Natural killer cell treated with Interleukin-12 subunit alpha and Interleukin-12 subunit beta and Interleukin-15 and Interleukin-18, amount 100 ng/mL, for 72 hours (primary cell): ENCODE data around the gene SUPT20H. TPM values are rescaled to one million over a fixed set of nuclear protein-coding genes. Genes with fewer than 3 reads are reported as not detected.

Experiments
- ATAC-seq, 2 donors: fragments of 150-1000 bp; cut with Tn5 transposase in 1 of 2; sonication (Bioruptor Pico), chemical (Tn5 transposase) in 1 of 2; 2 replicates each; pipeline ENCODE4 v1.10.0; 2021
- DNase-seq: peaks from one replicate; pipeline ENCODE4 v3.0.0; 2022; ENCODE audit warnings: low spot score
- H3K27ac Mint-ChIP-seq, 2 donors: 1 replicate in 1 of 2; 2 replicates in 1 of 2; pipeline ENCODE4 v1.8.0; 2022; ENCODE audit warnings: mixed read lengths in 2 of 2, mild to moderate bottlenecking in 1 of 2, moderate library complexity in 1 of 2
- H3K27me3 Mint-ChIP-seq, 2 donors: 1 replicate in 1 of 2; 2 replicates in 1 of 2; pipeline ENCODE4 v1.8.0; 2022; ENCODE audit warnings: mixed read lengths in 2 of 2
- H3K36me3 Mint-ChIP-seq: one replicate; pipeline ENCODE4 v1.8.0; 2022; ENCODE audit warnings: mixed read lengths
- H3K4me1 Mint-ChIP-seq, 2 donors: 1 replicate in 1 of 2; 2 replicates in 1 of 2; pipeline ENCODE4 v1.8.0; 2022; ENCODE audit warnings: low read depth in 2 of 2, mixed read lengths in 2 of 2, mild to moderate bottlenecking in 1 of 2
- H3K4me3 Mint-ChIP-seq: one replicate; pipeline ENCODE4 v1.8.0; 2022; ENCODE audit warnings: mixed read lengths
- H3K9me3 Mint-ChIP-seq: 2 replicates; pipeline ENCODE4 v1.8.0; 2022; ENCODE audit warnings: mixed read lengths
- total RNA-seq, 2 donors: library from RNA; stranded (reverse); gene quantifications; one replicate each; pipeline ENCODE4 v1.2.3, GENCODE V29; 2022

Gene SUPT20H
- 10 to 100 TPM; 66.6 to 83.9 TPM for total RNA-seq

DNA sequence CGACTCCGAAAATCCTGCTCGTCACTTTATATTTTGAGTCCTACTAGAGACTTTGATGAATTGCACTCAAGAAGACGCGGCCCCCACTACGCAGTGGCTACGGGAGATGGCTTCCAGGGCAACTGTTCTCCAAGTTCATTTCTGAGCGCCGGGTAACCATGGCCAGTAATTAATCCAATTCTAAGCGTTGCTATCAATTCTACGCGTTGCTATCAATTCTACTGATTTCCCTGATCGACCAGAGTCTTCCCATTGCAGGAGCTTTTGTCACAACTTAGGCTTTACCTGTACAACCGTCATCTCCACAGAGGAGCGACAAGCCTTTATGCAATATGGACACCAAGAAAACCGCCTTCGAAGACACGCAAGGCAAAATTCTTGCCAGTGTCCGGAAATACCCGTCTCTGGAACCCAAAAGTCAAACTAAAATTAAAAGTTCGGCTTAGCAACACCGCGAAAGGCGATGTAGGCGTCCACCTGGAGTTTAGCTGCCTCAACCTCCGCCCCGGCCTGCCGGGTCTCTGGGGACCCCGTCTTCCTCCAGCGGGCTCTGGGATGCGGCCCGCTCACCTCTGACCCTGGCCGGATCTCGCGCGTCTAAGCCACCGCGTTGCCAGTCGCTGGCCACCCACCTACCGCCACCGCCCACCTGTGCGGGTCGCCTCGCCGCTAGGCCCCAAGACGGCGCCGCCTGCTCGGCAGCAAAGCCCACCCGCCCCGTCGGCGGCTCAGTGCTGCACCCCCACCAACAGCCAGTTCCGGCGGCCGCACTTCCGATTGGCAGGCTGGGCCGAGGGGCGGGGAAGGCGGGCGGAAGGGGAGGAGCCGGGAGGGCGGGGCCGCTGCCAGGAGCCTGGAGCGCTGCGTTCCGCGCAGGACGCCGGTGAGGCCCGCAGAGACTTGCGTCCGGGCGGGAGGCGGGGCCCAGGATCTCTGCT, at the start of gene SUPT20H:
SUPT20H (minus strand) TSS at position 779 of the 938 bp plus-strand sequence. CDS start 8,198 bp downstream, outside the sequence.
- H3K4me1 Mint-ChIP-seq = peaks cover 17 to 31% of the 10 kb centered on the region in 2 donors
- H3K27ac Mint-ChIP-seq = peak within 1 kb of the TSS; percentile 85 to 97
- ATAC-seq (peak; percentile 99 to 100), DNase-seq (peak; percentile 93)
- H3K36me3 Mint-ChIP-seq = no peaks in the 10 kb centered on the region
- H3K4me3 Mint-ChIP-seq = peak within 1 kb of the TSS; percentile 93
- no peaks in the 10 kb centered on the region for H3K9me3 Mint-ChIP-seq
- peaks cover 8 to 10% of the 10 kb centered on the region in 2 donors for H3K27me3 Mint-ChIP-seq

DNA sequence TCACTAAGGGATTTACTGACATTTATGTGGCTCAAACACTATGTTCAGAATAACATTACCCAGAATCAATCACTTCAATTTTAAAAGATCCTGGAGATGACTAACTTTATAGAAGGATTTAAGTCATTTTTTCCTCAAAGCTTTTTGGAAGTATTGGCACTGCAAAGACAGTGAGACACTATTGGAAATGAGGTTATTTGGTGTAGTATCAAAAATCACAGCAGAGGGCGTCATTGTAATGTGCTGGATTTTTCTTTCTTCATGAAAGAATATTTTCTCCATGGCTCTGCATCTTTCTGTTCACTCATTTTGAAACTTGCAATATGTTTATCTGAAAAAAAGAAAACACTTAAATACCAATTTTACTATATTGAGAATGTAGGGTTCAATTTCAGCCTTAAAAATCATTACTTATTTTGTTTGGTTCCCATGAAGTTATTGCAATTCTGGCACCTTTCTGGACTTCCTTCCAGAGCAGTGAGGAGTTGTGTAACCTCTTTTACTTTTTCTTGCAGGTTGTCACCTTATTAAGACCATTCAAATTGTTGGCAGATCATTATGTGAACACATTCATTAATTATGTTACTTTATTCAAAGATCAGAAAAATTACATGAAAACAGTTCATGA, 49.7 kb upstream of the SUPT20H start:
- H3K4me1 Mint-ChIP-seq = no peaks in the 10 kb centered on the region
- H3K4me3 Mint-ChIP-seq = no peak overlapping the region
- ATAC-seq (no peak), DNase-seq (no peak)
- H3K27me3 Mint-ChIP-seq = peaks cover 4 to 23% of the 10 kb centered on the region in 2 donors
- H3K36me3 Mint-ChIP-seq = no peaks in the 10 kb centered on the region
- H3K27ac Mint-ChIP-seq = no peak overlapping the region
- H3K9me3 Mint-ChIP-seq = no peaks in the 10 kb centered on the region

DNA sequence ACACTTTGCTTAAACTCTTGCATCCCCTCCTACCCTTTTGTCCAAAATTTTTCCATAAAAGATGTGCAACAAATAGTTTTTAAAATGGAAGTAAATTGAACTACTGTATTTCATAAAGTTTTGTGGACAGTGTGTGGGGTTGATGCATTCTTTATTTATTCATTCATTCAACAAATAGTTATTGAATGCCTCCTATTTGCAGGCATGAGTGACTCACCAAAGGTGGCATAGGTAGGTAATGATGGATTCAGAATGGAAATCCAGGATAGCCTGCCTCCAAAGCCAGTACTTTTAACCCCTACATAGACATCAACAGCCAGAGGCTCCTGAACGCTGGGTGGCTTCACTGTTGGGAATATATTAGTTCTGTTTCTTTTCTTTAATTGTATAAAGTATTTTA, 48.4 kb upstream of the SUPT20H start:
- H3K27ac Mint-ChIP-seq = no peak overlapping the region
- H3K36me3 Mint-ChIP-seq = no peaks in the 10 kb centered on the region
- H3K4me3 Mint-ChIP-seq = no peak overlapping the region
- no peaks in the 10 kb centered on the region for H3K4me1 Mint-ChIP-seq
- no peak for DNase-seq
- ATAC-seq = no peak
- H3K27me3 Mint-ChIP-seq = peaks cover 4 to 23% of the 10 kb centered on the region in 2 donors
- H3K9me3 Mint-ChIP-seq = no peaks in the 10 kb centered on the region

DNA sequence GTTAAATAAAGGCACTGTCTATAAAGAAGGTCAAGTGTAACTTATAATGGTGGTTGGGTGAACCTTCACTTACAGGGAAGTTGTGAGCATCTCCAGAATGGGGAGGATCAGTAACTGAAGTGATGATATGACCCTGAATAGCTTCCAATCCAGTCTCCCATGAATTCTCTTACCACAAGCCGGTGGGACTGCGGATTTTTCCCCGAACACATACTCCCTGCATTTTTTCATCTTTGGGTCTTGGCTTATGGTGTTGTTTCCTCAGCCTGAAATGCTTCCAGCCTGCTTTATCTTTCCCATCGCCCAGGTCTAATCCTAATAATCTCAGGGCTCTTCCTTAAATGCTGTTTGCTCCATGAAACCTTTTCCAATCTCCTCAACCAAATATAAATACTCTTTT, 48.0 kb upstream of the SUPT20H start:
- Mint-ChIP-seq H3K4me1 (no peaks in the 10 kb centered on the region), H3K27me3 (peaks cover 4 to 27% of the 10 kb centered on the region in 2 donors), H3K4me3 (no peak overlapping the region), H3K36me3 (no peaks in the 10 kb centered on the region), H3K27ac (no peak overlapping the region), H3K9me3 (no peaks in the 10 kb centered on the region)
- DNase-seq = no peak
- ATAC-seq = no peak

DNA sequence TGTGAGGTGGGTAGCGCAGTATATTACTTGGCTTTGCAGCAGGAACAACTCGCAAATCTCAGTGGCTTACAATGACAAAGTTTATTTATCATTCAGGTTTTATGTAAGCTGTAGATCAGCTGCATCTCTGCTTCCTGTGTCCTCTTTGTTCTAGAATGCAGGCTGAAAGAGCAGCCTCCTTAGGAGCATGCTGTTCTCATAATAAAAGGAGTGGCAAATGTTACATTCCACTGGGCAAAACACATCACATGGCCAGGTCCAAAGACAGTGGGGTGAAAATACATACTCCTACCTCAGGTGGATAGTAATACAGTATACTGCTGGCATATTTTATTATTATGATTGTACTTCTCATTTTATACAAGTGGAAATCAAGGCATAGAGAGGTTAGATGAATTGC, 47.2 kb upstream of the SUPT20H start:
- no peak overlapping the region for H3K27ac Mint-ChIP-seq
- no peak overlapping the region for H3K4me3 Mint-ChIP-seq
- DNase-seq = no peak
- no peak for ATAC-seq
- peaks cover 4 to 28% of the 10 kb centered on the region in 2 donors for H3K27me3 Mint-ChIP-seq
- no peaks in the 10 kb centered on the region for H3K36me3 Mint-ChIP-seq
- H3K4me1 Mint-ChIP-seq = no peaks in the 10 kb centered on the region
- H3K9me3 Mint-ChIP-seq = no peaks in the 10 kb centered on the region

DNA sequence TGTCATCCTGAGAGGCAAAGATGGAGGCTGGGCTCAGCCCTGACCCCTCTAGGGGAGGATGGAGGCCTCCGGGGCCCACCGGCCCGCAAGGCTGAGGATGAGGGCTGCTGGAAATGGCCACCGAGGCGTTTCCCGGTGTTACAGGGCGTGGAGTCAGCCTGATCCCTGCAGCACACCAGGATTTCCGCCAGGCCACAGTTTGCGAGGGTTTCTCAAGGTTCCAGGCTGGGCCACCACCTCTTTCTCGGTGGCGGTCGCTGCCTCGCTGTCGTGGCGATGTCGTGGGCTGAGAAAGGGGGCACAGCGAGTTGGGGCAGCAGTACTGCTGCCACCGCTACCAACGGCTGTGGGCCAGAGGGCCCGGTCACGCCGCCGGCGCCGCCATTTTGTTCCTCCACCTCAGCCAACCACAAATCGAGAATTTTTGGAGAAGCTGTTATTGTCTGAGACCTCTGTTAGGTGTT, 45.8 kb upstream of the SUPT20H start, which contains the start of gene CSNK1A1L:
CSNK1A1L (minus strand) TSS at position 414 of the 464 bp plus-strand sequence; CDS start at position 6, 408 bp downstream.
- ATAC-seq (no peak), DNase-seq (no peak)
- Mint-ChIP-seq H3K27ac (no peak within 1 kb of the TSS), H3K4me3 (no peak within 1 kb of the TSS), H3K36me3 (no peaks in the 10 kb centered on the region), H3K27me3 (peaks cover 5 to 30% of the 10 kb centered on the region in 2 donors), H3K4me1 (no peaks in the 10 kb centered on the region), H3K9me3 (no peaks in the 10 kb centered on the region)

DNA sequence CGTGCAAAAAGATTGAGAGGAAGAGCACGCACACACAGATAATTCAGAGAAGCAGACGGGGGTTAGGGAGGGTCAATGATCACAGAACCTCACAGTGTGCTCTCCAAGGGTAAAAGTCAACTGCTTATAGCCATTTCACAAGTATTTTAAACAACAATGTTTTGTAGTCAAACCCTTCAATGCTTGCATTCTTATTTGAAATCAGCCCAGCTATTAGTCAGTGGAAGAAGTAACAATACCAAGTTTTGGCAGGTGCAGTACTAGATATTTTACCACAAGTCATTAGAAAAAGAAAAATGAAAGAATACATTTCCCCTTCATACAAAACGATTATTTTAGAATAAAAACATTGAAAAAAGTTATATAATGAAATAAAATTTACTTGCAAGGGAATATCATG, 43.4 kb upstream of the SUPT20H start:
- ATAC-seq = no peak
- no peak for DNase-seq
- H3K9me3 Mint-ChIP-seq = no peaks in the 10 kb centered on the region
- H3K27me3 Mint-ChIP-seq = peaks cover 6 to 42% of the 10 kb centered on the region in 2 donors
- no peak overlapping the region for H3K4me3 Mint-ChIP-seq
- no peaks in the 10 kb centered on the region for H3K36me3 Mint-ChIP-seq
- no peak overlapping the region for H3K27ac Mint-ChIP-seq
- no peaks in the 10 kb centered on the region for H3K4me1 Mint-ChIP-seq

DNA sequence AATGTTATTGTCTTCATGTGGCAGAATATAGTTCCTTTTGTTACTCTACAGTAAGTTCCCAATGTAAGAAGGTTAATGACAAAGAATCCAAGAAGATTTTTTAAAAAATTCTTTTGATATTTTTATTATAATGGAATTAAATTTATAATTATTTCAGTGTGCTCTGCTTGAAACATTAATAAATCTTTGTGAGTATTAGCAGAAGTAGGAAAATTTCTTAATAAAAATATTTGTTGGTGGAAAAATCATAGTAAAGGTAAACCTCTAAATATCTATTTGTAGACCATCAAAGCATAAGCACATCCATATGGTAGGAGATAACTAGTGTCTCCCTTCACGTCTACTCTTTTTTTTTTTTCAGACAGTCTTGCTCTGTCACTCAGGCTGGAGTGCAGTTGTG, 41.7 kb upstream of the SUPT20H start:
- H3K4me1 Mint-ChIP-seq = no peaks in the 10 kb centered on the region
- H3K27me3 Mint-ChIP-seq = peaks cover 2 to 29% of the 10 kb centered on the region in 2 donors
- ATAC-seq (no peak), DNase-seq (no peak)
- H3K4me3 Mint-ChIP-seq = no peak overlapping the region
- H3K9me3 Mint-ChIP-seq = no peaks in the 10 kb centered on the region
- H3K36me3 Mint-ChIP-seq = no peaks in the 10 kb centered on the region
- no peak overlapping the region for H3K27ac Mint-ChIP-seq

DNA sequence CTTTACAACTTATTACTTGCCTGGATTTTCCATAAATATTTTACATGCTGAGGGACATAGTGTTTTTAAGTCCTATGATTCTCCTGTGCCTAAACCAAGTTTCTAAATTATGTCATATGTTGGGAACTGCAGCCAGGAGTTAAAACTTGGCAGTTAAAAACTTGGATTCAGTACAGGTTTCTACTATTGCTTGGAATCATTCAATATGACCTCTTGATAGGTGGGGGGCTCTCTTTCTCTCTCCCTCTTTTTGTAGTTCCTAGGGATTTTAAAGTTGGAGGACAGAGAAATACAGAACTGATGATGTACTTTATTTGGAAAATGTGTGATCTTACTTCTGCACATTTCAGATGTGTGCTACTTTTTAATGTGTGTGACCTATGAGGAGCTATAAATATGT, 41.2 kb upstream of the SUPT20H start:
- Mint-ChIP-seq H3K4me3 (no peak overlapping the region), H3K27ac (no peak overlapping the region), H3K4me1 (no peaks in the 10 kb centered on the region), H3K36me3 (no peaks in the 10 kb centered on the region), H3K27me3 (peaks cover 2 to 27% of the 10 kb centered on the region in 2 donors), H3K9me3 (no peaks in the 10 kb centered on the region)
- DNase-seq (no peak), ATAC-seq (no peak)

DNA sequence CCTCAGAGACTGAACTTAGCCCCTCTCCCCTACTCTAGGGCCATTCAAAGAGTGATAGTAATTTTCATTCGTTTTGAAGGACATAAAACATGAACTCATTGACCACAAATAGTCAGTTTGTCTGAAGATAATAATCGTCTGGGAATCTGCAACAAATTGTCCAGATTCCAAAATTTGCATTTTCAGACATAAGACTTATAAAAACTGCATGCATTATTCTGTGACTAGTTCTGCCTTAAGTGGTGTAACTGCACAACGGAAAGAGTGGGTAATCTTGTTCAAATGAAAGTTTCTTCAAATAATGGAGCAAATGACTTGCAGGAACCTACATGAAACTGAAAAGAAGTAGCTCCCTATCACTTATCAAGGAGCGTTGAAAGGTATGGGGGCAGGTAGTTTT, 37.6 kb upstream of the SUPT20H start:
- Mint-ChIP-seq H3K4me3 (no peak overlapping the region), H3K36me3 (no peaks in the 10 kb centered on the region), H3K27me3 (peaks cover 8 to 28% of the 10 kb centered on the region in 2 donors), H3K27ac (no peak overlapping the region), H3K4me1 (no peaks in the 10 kb centered on the region), H3K9me3 (no peaks in the 10 kb centered on the region)
- DNase-seq = no peak
- no peak for ATAC-seq

DNA sequence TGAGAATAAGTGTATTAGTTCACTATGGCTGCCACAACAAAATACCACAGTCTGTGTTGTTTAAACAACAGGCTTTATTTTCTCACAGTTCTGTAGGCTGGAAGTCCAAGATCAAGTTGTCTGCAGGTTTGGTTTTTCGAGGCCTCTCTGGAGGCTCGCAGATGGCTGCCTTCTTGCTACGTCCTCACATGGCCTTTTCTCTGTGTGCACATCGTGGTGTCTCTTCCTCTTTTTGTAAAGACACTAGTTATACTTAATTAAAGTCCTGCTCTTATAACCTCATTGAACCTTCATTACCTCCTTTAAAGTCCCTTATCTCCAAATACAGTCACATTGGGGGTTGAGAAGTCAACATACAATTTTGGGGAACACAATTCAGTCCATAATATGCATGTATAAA, 35.4 kb upstream of the SUPT20H start:
- Mint-ChIP-seq H3K27me3 (peaks cover 12 to 28% of the 10 kb centered on the region in 2 donors), H3K36me3 (no peaks in the 10 kb centered on the region), H3K27ac (no peak overlapping the region), H3K4me3 (no peak overlapping the region), H3K4me1 (no peaks in the 10 kb centered on the region), H3K9me3 (no peaks in the 10 kb centered on the region)
- DNase-seq (no peak), ATAC-seq (no peak)

DNA sequence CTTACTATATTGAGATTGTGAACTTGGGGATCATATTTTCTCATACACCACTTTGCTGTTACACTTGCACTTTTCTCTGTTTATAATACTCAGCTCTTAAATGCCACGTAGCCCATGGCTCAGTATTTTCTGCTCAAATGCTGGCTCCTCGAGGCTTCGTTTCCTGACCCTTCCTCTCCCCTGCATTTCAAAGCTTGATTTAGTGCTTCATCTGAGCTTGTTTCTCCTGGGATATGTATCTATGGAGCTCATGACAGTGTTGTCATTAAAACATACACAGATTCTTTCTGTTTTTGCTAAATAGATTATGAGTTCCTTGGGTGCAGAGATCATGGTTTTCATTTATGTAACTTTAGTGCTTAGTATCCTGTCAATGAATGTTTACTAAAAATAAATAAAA, 34.6 kb upstream of the SUPT20H start:
- no peaks in the 10 kb centered on the region for H3K4me1 Mint-ChIP-seq
- H3K36me3 Mint-ChIP-seq = no peaks in the 10 kb centered on the region
- DNase-seq (no peak), ATAC-seq (no peak)
- peaks cover 12 to 29% of the 10 kb centered on the region in 2 donors for H3K27me3 Mint-ChIP-seq
- no peak overlapping the region for H3K4me3 Mint-ChIP-seq
- H3K27ac Mint-ChIP-seq = no peak overlapping the region
- H3K9me3 Mint-ChIP-seq = no peaks in the 10 kb centered on the region

DNA sequence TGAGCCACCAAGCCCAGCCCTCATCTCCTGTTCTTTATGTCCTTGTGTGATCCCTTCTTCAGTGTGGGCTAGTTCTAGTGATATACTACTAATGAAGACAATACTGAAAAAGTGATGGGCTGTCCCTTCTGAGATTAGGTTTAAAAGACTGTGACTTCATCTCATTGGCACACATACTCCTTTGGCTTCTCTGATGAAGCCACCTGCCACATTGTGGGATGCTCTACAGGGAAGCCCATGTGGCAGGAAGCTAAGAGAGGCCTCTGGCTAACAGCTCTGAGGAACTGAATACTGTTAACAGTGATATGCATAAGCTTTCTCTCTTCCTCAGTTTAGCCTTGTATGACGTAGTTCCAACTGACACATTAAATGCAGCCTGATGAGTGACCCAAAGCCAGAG, 32.3 kb upstream of the SUPT20H start:
- no peaks in the 10 kb centered on the region for H3K4me1 Mint-ChIP-seq
- no peak for ATAC-seq
- no peaks in the 10 kb centered on the region for H3K9me3 Mint-ChIP-seq
- no peak for DNase-seq
- H3K36me3 Mint-ChIP-seq = no peaks in the 10 kb centered on the region
- H3K4me3 Mint-ChIP-seq = no peak overlapping the region
- H3K27me3 Mint-ChIP-seq = peaks cover 12 to 33% of the 10 kb centered on the region in 2 donors
- no peak overlapping the region for H3K27ac Mint-ChIP-seq

DNA sequence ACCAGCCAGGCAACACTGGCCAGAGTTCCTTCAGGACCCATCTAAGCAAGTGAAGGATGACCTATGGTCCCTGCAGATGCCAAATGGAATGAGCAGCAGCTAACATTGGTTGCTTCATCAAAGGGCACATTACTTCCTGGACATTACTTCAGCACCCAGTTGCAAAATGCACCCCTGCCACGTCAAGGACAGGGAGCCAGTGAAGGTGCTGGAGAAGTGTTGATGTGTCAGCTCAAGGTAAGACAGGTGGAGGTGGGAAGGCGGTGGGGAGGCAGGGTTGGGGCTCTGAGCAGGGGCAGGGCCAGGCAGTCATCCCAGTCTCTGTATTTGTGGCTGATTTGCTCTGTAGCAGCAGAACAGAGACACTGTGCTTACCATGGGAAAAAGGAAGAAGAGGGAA, 31.4 kb upstream of the SUPT20H start:
- ATAC-seq = peak; percentile 17 to 60
- DNase-seq = no peak
- H3K4me1 Mint-ChIP-seq = no peaks in the 10 kb centered on the region
- H3K27me3 Mint-ChIP-seq = peaks cover 15 to 33% of the 10 kb centered on the region in 2 donors
- H3K9me3 Mint-ChIP-seq = no peaks in the 10 kb centered on the region
- no peak overlapping the region for H3K4me3 Mint-ChIP-seq
- H3K36me3 Mint-ChIP-seq = no peaks in the 10 kb centered on the region
- no peak overlapping the region for H3K27ac Mint-ChIP-seq
